Measurements from ENCODE around the gene UPK2.
"Not testable (repeated sequence)": the region's sequence is repeated elsewhere in the genome, so short reads cannot be mapped to it uniquely, and the experiment has no call there.

GRCh38 chr11:118969508-118969907, 13.4 kb downstream of the UPK2 start:
- not testable (repeated sequence) for TF ChIP-seq FOS (IDR thresholded peaks at IDR 0.05; ENCODE audit: borderline replicate concordance, extremely low read depth, insufficient read length); RAD21 (IDR thresholded peaks at IDR 0.05; ENCODE audit: insufficient read depth, low read depth, low read length); CTCF (IDR thresholded peaks at IDR 0.05 in 2 of 3, conservative IDR thresholded peaks at IDR 0.05 in 1 of 3; ENCODE audit: control insufficient read depth in 2 of 3, extremely low read depth in 1 of 3, insufficient read depth in 1 of 3, low read depth in 3 of 3, low read length in 3 of 3); EZH2 (IDR thresholded peaks at IDR 0.05; ENCODE audit: borderline replicate concordance, control insufficient read depth, low read depth, low read length); JUND (IDR thresholded peaks at IDR 0.05; ENCODE audit: low read depth, low read length); KDM1A (IDR thresholded peaks at IDR 0.05; ENCODE audit: borderline replicate concordance); HDAC6 (IDR thresholded peaks at IDR 0.05; ENCODE audit: unreplicated experiment); IKZF2 (IDR thresholded peaks at IDR 0.05); BMI1 (IDR thresholded peaks at IDR 0.05; ENCODE audit: borderline replicate concordance); ESRRA (IDR thresholded peaks at IDR 0.05; ENCODE audit: low read length); STAT3 (IDR thresholded peaks at IDR 0.05; ENCODE audit: low read depth, low read length); MAX (IDR thresholded peaks at IDR 0.05; ENCODE audit: low read depth, low read length); PML (IDR thresholded peaks at IDR 0.05; ENCODE audit: low read length)
